ENCODE data around the gene BUB1.
"Not testable (repeated sequence)": the region's sequence is repeated elsewhere in the genome, so short reads cannot be mapped to it uniquely, and the experiment has no call there.

BUB1 gene

GRCh38 chr2:110653861-110654260 is 24.0 kb downstream of the BUB1 start:
- no peak for DNase-seq

GRCh38 chr2:110650346-110650745 is 27.5 kb downstream of the BUB1 start:
- DNase-seq = no peak

GRCh38 chr2:110647777-110648176 is 30.1 kb downstream of the BUB1 start:
- DNase-seq = no peak

- no peak for DNase-seq
Observed at GRCh38 chr2:110645616-110646015, 32.2 kb downstream of the BUB1 start.

- no peak for DNase-seq
Observed at GRCh38 chr2:110644357-110644756, 33.5 kb downstream of the BUB1 start.

GRCh38 chr2:110642360-110642759 is 35.5 kb downstream of the BUB1 start:
- DNase-seq = no peak

- no peak for DNase-seq
Observed at GRCh38 chr2:110639972-110640371, 37.9 kb downstream of the BUB1 start.

GRCh38 chr2:110638952-110639695 is 38.7 kb downstream of the BUB1 start:
- no peak for DNase-seq

GRCh38 chr2:110638004-110638403 is 39.9 kb downstream of the BUB1 start:
- DNase-seq = no peak

GRCh38 chr2:110637093-110637492 is 40.8 kb downstream of the BUB1 start:
- no peak for DNase-seq

- not testable (repeated sequence) for DNase-seq
Observed at GRCh38 chr2:110635949-110636628, 41.8 kb downstream of the BUB1 start.

GRCh38 chr2:110627348-110627747 is 50.5 kb downstream of the BUB1 start:
- not testable (repeated sequence) for DNase-seq

- DNase-seq = not testable (repeated sequence)
Observed at GRCh38 chr2:110619326-110619939, 58.4 kb downstream of the BUB1 start.

GRCh38 chr2:110613927-110614326 is 63.9 kb downstream of the BUB1 start:
- not testable (repeated sequence) for DNase-seq

- not testable (repeated sequence) for DNase-seq
Observed at GRCh38 chr2:110610613-110611250, 67.1 kb downstream of the BUB1 start.

GRCh38 chr2:110609843-110610612 is 67.8 kb downstream of the BUB1 start:
- not testable (repeated sequence) for DNase-seq

GRCh38 chr2:110608788-110609502 is 68.9 kb downstream of the BUB1 start:
- DNase-seq = not testable (repeated sequence)

GRCh38 chr2:110605057-110605456 is 72.8 kb downstream of the BUB1 start:
- DNase-seq = not testable (repeated sequence)

GRCh38 chr2:110603917-110604591 is 73.8 kb downstream of the BUB1 start:
- not testable (repeated sequence) for DNase-seq

GRCh38 chr2:110602139-110602538 is 75.7 kb downstream of the BUB1 start:
- DNase-seq = not testable (repeated sequence)

- DNase-seq = not testable (repeated sequence)
Observed at GRCh38 chr2:110591973-110592372, 85.9 kb downstream of the BUB1 start.

All from NCI-H526 treated with DMSO at 0.1 percent for 48 hours (cell line).